NOMO-1 treated with DMSO at 0.1 percent for 48 hours (cell line): ENCODE results near the gene ITFG1.
"Not testable (repeated sequence)": the region's sequence is repeated elsewhere in the genome, so short reads cannot be mapped to it uniquely, and the experiment has no call there.

ENCODE experiments used
- DNase-seq: peaks from one replicate; lab custom pipeline; 2025; ENCODE audit not compliant: unreplicated experiment; lab: John Stamatoyannopoulos, UW

The ITFG1 gene

DNA sequence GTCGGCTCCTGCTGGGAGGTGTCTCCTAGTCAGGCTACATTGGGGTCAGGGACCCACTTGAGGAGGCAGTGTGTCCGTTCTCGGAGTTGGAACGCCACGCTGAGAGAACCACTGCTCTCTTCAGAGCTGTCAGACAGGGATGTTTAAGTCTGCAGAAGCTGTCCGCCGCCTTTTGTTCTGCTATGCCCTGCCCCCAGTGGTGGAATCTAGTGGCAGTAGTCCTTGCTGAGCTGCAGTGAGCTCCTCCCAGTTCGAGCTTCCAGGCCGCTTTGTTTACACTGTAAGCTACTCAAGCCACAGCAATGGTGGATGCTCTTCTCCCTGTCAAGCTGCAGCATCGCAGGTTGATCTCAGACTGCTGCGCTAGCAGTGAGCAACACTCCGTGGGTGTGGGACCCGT is 36.0 kb downstream of the ITFG1 start:
- no peak for DNase-seq

DNA sequence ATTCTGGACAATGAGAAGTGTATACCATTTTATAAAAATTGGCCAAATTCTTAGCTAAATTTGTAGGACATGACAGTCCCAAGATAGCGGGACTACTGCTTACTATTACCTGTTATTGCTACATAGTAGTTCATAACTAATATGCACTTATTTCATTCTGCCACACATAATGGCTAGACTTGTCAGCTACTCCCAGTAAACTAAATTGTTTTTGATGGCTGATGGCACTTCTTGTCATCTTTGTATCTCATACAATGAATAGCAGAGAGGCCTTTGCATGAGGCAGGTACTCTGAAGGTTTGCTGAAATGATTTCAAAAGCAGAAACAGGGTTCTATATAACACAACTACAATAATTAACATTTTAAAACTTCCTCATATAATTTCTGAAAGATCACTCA is 44.0 kb downstream of the ITFG1 start:
- no peak for DNase-seq

DNA sequence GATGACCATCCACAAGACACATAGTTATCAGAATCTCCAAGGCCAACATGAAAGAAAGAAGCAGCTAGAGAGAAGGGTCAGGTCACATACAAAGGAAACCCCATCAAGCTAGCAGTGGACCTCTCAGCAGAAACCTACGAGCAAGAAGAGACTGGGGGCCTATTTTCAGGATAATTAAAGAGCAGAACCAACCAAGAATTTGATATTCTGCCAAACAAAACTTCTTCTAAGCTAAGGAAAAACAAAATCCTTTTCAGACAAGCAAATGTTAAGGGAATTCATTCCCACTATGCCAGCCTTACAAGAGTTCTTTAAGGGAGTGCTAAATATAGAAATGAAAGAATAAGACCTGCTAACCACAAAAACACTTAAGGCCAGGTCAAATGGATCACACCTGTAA is 47.8 kb downstream of the ITFG1 start:
- no peak for DNase-seq

DNA sequence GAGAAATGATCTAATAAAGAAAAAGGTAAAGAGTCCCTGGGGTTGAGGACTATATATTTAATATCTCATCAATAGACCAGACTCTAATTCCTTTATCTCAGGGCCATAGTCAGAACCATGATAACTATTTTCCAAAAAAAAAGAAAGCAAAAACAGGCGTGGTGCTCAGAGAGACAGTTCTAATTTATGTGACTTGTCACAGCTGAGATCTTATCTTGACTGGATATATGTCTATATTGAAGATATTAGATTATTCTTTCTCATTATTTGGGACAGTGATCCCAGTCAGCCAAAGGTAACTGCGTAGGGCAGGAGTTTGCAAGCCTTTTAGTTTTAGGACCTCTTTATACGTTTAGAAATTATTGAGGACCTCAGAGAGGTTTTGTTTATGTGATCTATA is 52.4 kb downstream of the ITFG1 start:
- no peak for DNase-seq

DNA sequence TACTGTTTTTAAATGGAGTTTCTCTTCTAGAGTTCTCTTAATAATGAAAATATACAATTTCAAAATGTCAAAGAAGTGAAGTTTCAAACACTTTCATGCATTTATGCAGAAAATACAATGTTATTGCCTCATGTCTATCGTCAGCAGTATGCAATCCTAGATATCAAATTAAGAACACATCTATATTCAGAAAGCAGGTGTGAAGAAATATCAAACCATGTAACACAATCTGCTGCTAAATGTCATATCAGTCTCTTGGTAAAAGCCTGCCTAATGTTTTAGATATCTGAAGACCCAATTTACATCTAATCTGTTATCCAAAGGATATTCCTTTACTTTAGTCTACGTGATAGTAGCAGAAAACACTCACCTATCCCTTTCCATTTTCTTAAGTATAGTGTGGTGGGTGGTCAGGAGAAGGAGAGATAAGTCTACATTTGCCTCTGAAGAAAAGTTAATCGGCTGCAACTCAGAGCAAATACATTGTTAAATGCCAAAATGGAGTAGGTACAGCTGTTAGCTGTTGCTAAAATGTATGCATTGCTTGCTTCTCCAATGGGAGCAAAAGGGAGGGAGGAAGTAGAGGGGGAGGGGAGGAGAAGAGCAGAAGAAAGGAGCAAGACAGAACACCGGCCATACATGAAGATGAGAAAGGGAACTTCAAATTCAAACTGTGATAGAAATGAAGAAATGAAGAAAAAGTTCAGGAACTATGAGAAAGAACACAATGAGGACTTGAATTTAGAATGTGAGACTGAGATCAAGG is 64.9 kb downstream of the ITFG1 start:
- DNase-seq, result peak; percentile 10

DNA sequence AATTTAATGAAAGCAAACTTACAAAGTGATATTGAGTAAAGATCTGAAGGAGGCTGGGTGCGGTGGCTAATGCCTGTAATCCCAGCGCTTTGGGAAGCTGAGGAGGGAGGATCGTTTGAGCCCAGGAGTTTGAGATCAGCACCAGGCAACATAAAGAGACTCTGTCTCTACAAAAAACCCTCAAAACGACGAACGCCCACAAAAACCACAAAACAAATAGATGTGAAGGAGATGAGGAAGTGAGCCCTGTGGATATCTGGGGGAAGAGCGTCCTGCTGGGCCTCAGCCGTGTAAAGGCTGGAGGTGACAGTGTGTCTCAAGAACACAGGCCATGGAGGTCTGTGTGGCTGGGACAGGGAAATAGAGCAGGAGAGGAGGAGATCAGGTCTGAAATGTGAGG is 68.8 kb downstream of the ITFG1 start:
- peak; percentile 94 for DNase-seq

DNA sequence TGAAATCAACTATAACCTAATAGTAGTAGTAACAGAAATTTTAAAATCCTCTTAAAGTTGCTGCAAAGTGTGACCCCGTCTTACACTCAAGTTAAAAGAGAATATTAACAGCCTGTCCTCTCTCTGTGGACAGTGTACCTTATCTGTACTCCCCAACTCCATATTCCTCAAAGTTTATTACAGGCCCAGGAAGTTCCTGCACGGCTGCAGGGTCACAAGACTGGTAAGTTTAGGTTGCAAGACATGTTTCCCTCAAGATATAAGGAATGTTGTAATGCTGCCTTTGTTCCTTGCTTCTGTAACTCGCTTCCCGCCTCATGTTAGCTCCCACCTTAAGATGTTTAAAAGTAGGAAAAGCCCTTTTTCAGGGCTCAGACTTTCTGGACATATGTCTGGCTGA is 72.2 kb downstream of the ITFG1 start:
- DNase-seq, result no peak

DNA sequence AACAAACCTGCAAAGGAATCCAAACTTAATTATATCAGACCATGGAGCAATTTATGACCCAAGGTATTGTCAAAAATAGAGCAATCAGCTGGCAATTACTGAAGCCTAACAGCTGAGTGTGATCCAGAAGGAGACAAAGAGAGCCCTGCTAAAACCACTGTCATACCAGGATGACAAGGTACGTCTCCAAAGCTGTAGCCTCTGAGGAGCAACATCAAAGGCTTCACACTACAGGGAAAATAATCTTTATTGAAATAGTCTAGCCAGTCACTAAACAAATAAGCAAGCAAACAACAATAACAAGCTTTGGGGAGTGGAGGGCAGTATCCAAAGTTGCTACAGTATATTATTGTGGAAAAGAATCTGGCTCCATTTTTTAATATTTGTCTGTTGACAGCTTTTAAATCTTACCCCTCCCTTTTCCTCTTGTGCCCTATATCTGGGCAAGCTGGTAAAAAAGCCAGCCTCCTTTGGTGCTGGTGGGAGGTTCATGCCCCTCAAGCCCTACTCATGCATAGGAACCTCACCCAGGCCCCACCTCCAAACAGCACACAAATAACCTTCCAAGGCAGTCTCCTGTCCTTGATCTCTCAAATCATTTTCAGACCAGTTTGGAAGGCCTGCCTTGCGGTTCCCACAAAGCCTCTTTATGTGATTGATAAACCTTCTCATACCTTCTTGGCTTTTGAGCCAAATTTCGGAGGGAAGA is 73.7 kb downstream of the ITFG1 start:
- no peak for DNase-seq

DNA sequence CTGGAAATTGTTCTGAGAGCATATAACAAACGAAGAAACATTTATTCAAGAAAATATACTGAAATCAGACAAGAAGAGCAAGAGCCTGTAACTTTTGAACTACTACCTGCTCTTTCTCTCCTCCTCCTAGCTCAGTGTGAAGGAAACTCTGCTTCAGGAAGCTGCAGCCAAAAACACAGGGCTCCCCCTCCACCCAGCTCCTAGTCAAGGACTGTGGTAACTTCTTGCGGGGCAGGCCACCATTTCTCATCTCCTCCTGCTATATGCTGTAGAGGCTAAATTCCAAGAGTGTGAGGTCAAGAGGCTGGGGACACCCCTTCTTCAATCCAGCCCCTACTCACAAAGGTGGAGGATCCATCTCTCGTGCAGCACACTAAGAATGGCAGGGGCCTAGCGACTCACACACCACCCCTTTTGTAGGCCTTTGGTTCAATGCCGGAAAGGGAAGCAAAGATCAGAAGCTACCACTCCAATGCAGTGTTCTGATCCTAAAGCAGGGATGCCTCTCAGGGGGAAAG is 74.6 kb downstream of the ITFG1 start:
- no peak for DNase-seq

DNA sequence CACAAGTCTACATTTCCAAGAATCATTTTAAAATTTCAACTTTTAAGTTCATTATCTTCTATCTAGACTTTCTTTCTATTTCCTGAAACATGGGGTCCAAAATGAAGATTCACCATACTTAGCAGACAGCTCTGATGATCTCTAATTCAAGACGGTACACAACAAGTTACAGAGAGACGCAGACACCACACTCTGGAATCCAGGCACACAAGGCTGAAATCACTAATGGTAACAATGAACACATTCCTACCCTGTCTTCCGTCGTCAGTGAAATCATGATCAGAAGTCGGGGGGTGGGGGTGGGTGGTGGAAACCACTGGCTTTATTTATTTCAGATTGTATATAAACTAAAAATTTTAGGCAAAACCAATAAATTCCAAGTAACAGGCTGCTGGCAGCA is 78.5 kb downstream of the ITFG1 start:
- no peak for DNase-seq

DNA sequence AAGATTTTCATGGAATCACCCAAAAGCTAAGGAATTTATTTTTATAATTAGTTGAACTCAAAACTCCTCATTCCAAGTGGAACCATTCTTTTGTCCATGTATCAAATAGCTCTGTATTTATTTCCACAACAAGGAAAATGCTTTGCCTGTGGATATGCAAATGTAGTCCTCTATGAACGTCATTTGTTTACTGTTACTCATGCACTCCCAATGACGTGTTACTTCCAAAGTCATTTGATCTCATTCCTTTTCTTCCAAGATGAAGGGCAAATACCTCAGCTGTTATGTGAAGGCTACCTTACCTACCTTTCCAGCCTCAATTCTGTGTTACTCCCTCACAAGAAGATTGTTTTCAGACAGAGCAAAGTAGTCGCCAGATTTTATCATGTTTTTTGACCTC is 83.7 kb downstream of the ITFG1 start:
- DNase-seq, result no peak

DNA sequence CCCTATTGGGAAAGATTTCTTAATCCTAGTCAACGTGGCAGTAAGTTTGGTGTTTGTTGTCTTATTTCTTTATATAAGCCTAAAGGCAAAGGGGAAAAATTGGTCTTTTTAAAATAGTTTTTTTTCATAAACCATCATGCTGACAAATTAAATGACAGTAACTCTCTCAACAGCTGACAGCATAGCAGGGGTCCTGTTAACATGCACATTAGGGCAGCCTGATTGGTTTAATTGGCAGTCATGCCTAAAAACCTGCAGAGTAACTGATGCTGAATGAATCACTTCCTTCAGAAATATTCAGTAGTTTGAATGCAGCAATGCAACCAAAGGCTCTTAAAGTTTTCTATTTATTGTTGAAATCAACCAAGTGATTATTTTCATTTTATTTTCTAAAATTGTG is 85.4 kb downstream of the ITFG1 start:
- no peak for DNase-seq

DNA sequence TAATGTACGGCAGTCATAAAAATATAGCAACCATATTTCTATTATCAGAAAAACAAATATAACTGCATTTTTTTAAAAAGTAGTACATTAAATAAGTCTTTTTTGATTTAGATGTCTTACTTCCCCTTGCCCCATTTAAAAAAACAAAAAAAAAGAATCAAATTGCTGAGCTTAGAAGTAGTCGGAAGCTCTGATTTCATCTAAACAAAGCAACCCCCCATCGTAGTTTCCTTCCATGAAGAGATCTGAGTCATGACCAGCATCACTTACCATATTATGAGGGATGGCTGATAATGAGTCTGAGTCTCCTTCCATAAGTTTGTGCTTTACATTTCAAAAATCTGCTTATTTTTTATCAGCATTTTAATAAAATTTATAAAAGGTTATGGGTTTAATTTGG is 86.2 kb downstream of the ITFG1 start:
- no peak for DNase-seq

DNA sequence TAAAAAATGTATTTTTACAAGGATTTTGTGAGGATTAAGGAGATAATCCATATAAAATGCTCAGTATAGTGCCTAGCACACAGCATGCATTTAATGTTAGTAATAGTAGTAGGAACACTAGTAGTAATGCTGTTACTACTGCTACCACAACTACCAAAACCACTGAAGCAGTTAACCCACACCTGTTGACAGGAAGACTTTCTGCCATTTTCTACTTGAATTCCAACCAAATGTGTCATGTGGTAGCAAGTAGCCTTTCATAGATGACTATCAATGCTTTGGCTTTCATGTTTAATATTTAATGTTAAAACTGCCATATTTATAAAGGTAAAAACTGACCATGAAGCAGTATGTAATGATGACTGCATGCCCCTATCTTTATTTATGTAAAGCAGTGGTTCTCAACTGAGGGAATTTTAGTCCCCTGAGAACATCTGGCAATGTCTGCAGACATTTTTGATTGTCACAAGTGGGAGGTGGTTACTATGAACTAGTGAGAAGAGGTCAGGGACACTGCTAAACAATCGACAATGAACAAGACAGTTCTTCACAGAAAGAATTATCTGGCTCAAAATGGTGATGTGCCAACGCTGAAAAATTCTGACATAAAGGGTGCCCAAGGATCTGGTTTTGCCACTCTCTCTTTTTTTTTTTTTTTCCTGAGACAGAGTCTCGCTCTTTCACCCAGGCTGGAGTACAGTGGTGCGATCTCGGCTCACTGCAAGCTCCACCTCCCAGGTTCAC is 89.4 kb downstream of the ITFG1 start:
- DNase-seq, result no peak

DNA sequence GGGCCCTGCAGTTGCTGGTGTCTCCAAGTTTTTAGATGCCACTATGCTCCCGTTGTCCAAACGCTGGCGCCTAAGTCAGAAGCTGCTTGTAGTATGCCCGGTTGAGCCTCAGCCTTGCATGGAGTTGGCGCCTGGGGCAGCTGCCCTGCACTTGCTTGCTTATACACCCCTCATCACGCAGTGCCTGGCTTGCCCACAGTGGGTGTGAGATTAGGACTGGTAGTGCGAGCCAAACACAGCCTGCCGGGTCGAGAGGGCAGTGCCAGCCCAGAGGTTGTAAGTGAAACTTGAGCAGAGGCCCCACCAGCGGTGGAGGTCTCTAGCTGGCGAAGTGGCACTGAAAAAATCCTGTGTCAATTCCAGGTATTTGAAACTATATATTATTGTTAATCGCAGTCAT is 90.3 kb downstream of the ITFG1 start:
- no peak for DNase-seq

DNA sequence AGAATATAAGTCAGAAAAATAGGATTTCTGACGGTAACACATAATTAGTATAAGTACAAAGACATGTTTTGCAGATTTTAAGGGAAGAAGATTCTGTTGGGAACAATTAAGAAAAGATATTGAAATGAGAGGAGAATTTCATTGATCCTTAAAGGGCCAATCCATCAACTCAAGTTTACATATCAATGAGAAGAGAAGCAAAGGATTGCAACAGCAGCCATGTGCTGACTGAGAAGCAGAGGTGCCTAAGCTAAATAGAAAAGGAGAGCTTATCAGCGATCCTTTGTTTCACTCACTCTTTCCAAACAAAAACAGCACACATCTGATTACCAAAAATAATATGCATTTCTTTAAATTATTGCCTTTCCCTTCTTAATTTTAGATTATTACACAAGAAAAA is 94.6 kb downstream of the ITFG1 start:
- no peak for DNase-seq

DNA sequence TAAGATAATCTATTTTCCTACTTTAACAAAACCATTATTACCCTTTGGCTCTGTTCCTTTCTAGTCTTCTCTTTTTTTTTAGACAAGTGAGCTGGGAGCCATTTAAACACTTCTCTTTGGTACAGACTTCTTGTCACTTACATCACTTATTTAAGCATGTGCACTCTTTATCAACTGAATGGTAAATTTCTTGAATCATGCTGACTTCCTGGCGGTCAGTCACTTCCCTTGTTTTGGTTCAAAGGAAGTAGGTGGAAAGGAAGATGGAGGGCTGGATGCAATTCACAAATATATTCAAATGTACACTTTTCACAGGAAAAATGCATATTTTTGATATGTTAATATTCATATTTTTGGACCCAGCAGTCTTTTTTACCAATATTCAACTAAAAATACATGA is 97.1 kb downstream of the ITFG1 start:
- DNase-seq, result no peak

DNA sequence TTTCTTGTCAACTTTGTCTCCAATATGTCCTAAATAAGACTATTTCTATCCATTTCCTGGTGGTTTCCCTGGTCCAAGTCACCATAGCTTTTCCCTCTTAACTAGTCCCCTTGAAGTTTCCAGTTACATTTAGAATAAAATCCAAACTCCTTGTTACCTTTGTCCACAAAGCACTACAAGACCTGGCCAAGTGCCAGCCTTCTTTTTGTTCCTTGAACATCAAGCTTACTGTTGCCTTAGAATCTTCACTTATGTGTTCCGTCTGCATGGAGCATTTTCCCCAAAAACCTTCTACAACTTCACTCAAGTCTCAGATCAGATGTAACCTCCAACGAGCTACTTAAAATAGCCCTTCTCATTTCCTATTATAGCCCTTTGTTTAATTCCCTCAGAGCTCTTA is 101.4 kb downstream of the ITFG1 start:
- DNase-seq, result no peak

DNA sequence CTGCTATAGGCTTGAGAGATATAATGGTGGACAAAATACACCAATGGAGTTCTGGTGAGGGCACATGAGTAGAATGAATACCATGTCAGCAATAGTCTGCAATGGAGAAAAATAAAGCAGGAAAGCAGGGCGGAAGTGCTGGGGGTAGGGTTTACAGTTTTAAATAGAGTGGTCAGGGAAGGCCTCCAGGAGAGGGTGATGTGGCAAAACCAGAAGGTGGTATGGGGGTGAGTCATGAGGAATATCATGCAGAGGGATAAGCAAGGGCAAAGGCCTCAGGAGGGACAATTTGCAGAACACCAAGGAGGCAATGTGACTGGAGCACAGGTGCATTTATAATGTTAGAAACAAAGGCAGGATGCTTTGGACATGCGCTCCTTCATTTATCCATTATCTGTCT is 102.0 kb downstream of the ITFG1 start:
- no peak for DNase-seq

DNA sequence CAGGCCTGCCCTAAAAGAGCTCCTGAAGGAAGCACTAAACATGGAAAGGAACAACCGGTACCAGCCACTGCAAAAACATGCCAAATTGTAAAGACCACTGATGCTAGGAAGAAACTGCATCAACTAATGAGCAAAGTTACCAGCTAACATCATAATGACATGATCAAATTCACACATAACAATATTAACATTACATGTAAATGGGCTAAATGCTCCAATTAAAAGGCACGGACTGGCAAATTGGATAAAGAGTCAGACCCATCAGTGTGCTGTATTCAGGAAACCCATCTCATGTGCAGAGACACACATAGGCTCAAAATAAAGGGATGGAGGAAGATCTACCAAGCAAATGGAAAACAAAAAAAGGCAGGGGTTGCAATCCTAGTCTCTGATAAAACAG is 111.8 kb downstream of the ITFG1 start:
- DNase-seq, result not testable (repeated sequence)

DNA sequence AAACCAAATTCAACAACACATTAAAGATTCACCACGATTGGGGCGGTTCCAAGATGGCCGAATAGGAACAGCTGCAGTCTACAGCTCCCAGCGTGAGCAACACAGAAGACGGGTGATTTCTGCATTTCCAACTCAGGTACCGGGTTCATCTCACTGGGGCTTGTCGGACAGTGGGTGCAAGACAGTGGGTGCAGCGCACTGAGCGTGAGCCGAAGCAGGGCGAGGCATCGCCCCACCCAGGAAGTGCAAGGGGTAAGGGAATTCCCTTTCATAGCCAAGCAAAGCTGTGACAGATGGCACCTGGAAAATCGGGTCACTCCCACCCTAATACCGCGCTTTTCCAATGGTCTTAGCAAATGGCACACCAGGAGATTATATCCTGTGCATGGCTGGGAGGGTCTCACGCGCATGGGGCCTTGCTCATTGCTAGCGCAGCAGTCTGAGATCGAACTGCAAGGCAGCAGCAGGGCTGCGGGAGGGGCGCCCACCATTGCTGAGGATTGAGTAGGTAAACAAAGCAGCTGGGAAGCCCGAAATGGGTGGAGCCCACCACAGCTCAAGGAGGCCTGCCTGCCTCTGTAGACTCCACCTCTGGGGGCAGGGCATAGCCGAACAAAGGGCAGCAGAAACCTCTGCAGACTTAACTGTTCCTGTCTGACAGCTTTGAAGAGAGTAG is 113.7 kb downstream of the ITFG1 start:
- DNase-seq, result not testable (repeated sequence)
